ENCODE results near the gene OPCML.

Gene OPCML

GRCh38 chr11:132564091-132564885, 968.0 kb downstream of the OPCML start:
- no peak for DNase-seq (ENCODE audit: low read depth, low spot score)

DNA sequence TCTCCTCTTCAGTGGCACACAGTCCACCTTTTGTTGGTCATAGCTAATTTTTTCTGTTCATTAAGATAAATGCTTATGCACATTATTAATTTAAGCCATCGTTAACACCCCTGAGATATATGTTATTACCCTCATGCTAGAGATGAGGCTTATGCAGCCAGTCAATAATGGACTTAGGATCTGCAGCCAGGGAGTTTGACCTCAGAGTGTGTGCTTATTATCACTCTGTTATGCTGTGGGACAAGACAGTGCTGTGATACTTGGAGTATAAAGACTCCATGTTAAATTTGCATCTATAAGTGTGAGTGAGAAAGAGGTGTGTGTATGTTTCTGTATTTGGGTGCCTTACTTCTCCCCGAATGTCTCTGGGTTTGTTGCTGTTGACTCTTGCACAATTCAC, 969.3 kb downstream of the OPCML start:
- no peak for DNase-seq (ENCODE audit: low read depth, low spot score)

GRCh38 chr11:132561937-132562336, 970.4 kb downstream of the OPCML start:
- no peak for DNase-seq (ENCODE audit: low read depth, low spot score)

DNA sequence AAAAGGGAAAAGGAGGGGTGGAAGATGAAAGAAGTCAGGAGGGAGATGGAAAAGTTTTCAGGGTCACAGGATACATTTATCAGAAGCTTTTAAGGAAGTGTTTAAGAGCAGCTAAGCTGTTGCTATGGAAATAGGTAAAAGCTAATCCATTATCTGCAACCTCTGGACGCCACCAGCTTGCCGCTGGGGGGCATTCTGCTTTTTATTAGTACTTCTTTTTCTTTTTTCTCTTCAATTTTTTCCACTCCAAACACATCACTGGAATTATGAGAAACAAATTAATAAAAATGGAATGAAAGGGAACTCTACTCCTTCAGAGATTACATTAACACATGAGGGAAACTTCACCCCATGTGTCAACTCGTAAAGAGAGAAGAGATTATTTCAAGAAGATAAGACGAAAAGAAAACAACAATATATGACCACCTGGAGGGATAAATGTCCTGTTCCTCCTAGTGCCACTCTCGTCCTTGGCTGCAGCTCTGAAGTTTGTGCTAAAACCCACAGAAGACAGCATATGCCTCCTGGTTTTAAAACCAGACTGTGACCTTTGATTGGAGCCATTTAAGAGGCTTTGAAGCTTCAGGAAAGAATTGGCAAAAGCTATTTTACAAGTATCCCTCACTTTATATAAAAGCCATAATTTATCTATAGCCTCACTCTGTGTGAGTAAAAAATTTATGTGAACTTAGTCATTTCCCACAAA, 972.8 kb downstream of the OPCML start:
- DNase-seq (ENCODE audit: low read depth, low spot score), result no peak

DNA sequence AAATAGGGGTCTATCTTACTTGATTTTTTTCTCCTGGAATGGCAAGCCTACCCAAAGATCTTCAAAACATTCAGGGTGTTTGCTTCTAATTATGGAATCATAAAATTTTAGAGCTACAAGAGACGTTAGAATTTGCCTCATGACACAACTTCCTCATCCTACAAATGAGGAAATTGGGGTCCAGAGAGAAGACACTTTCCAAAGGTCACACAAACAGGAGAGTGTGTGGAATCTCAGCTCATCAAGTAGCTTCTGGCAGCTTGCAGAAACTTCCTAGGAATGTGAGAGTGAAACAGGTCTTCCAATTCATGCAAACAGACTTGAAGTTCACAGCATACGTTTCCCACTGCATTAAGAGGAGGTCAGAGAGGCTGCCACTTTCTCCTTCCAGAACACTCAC, 976.0 kb downstream of the OPCML start:
- DNase-seq (ENCODE audit: low read depth, low spot score), result no peak

GRCh38 chr11:132555617-132556016, 976.7 kb downstream of the OPCML start:
- no peak for DNase-seq (ENCODE audit: low read depth, low spot score)

DNA sequence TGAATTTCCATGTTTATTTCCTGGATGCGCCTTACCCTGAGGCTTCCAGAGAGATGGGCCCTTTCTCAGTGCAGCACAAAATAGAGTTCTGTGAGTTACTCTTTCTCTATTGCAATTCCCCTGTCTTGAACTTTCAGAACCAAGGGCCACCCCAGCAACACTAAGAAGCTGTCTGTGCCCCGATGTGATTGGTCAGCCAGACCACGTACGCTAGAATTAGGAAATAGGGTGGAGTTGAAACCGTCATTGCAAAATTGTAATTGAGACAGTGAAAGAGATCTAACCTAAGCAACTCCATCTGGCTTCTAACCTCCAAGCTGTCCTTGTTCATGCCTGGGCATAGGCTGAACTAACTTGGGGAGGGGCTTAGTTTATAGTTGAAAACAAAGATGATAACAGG, 981.3 kb downstream of the OPCML start:
- DNase-seq (ENCODE audit: low read depth, low spot score), result no peak

DNA sequence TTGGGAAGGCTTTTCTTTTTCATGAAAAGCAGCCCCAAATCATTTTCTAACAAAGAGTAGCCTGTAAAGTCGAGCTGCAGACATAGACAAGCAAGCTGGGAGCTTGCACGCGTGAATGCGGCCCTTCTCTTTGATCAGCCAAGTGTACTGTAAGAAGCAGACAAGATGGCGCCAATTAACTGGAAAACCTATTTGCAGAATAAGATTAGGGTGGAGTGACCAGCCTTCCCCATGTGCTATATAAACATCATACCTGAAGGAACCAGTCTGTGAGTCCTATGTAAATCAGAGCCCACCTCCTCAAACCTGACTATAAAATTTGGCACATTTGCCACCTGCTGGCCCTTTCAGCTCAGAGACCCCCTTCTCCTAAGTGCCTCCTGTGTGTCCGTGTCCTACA, 982.7 kb downstream of the OPCML start:
- DNase-seq (ENCODE audit: low read depth, low spot score), result no peak

DNA sequence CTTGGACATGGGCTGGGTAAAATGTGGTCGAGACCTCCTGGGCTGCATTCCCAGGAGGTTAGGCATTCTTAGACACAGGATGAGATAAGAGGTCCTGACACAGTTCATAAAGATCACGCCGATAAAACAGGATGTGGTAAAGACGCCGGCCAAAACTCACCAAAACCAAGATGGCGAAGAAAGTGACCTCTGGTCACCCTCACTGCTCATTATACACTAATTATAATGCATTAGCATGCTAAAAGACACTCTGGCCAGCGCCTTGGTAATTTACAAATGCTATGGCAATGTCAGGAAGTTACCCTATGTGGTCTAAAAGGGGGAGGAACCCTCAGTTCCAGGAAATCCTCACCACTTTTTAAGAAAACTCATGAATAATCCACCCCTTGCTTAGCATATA, 983.3 kb downstream of the OPCML start:
- DNase-seq (ENCODE audit: low read depth, low spot score), result no peak

DNA sequence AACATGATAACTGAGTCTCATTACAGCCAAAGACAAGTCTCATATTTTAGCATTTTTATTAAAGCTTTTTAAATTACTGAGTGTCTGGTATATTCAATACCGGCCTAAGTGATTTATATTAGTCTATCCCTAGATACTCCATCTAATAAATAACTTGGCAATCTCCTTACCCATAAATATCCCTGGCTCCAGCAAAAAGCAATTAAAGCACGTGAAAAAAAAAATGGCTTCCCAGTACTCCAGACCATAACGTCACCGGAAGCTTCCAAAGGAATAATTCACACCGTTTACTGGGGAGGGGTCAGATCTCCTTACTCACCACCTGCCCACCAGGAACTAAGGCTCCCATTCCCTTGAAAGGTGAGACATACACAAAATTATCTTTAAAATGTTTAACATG, 988.3 kb downstream of the OPCML start:
- no peak for DNase-seq (ENCODE audit: low read depth, low spot score)

DNA sequence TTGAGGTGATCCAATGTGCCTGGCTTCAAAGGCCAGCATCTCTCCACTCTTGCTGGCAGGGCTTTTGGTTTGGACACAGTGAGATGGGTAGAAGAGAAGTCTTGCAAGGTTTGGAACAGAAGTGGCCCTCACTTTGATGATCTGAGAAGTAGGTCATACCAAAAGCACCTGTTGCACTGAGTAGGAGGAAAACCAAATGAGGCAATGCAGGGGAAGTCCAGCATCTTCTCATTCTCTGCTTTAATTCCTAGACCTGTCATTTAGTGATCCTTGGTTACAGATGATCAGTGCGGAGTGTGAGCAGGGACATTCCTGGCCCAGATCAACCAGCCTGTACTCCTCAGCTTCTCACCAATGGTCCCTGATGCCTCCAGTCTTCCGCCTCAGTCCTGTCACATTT, 990.5 kb downstream of the OPCML start:
- DNase-seq (ENCODE audit: low read depth, low spot score), result no peak

GRCh38 chr11:132540581-132540980, 991.7 kb downstream of the OPCML start:
- no peak for DNase-seq (ENCODE audit: low read depth, low spot score)

DNA sequence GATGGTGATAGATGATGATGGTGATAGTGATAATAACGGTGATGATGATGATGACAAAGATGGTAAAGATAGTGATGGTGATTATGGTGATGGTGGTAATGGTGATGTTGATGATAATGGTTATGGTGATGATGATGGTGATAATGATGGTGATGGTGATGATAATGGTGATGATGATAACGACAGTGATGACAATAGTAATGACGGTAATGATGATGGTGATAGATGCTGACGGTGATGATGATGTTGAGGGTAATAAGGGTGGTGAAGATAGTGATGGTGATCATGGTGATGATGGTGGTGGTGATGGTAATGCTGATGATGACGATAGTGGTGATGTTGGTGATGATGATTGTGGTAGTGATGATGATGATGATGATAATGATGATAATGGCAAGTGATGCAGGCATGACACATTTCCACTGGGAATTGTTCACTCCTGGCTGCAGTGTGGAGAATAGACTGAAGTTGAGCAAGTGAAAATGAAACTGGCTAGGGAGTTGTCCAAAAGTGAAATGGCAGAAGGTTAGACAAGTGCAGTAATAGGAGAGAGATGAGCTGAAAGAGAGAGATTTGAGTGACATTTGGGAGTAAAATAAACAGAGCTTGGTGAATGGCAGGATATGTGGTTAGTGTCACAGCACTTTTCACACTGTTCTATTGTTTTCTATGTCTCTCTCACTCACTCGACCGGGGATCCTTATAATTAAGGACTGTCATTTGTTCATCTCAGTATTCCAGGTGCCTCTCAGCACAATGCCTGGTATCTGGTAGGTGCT, 992.5 kb downstream of the OPCML start:
- no peak for DNase-seq (ENCODE audit: low read depth, low spot score)

DNA sequence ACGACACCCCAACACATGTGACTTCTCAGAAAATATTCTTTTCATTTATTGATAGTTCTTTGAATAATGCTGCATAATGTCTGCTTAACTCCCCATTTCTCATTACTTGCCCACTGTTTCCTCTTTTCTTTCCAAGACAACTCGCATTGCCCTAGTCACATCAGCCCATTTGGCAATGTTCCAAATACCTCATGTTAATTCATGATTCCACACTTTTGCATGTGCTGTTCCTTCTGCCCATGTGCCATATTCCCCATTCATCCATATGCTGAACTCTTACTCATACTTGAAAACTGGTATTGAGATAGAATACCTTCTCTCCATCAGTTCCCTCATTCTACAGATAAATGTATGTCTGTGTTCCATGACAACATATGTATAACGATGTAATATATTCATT, 993.7 kb downstream of the OPCML start:
- no peak for DNase-seq (ENCODE audit: low read depth, low spot score)

- DNase-seq (ENCODE audit: low read depth, low spot score), result no peak
Observed at GRCh38 chr11:132535830-132536229, 996.5 kb downstream of the OPCML start.

DNA sequence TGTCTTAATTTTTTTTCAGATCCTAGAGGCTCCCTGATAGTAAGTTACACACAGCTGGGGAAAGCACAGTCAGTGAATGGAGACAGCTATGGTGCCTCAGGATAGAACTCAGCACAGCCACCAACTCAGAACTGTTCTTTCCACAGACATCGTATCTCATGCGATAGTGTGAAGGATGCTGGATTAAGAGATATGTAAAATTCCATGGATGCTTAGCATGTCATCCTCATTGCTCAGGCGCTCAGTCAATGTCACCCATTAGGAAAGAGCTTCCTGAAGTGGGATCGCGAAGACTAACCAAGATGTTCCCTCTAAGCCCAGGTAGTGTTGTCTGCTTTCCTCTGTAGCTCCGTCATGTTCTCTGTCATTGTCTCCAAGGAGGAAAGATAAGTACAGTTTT, 1000.4 kb downstream of the OPCML start:
- no peak for DNase-seq (ENCODE audit: low read depth, low spot score)

DNA sequence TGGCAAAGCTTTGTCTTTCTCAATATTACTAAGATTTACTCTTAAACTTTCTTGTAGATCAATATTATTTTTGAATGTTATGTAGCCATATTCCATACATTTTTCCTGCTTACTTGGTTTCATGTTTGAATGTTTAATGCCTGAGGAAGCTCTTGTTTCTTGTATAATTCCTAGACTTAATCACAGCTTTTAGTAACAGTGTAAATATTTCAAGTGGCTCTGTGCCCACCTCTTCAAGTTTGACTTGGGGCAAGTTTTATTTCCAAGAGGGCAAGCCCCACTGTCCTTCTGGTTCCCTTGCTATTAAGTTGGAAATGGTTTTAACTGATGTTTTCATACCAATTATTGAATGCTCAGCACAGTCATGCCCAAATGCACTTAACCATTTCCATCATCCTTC, 1004.1 kb downstream of the OPCML start:
- no peak for DNase-seq (ENCODE audit: low read depth, low spot score)

- DNase-seq (ENCODE audit: low read depth, low spot score), result no peak
Observed at GRCh38 chr11:132523929-132524328, 1008.4 kb downstream of the OPCML start.

DNA sequence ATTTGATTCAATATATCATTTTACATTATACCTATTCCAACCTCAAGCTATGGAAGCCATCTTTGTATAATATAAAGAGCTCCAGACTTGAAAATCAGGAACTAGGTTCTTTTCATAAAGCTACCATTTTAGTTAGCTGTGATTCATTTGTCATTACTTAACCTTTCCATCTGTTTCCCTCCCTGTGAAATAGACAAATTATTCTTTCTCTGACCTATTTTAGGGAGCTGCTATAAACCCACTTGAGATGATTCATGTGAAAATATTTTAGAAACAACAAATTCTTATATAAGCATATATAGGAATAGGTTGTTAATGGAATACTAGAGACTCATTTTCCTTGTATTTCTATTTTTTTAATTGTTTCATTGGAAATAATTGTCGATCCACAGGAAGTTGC, 1012.1 kb downstream of the OPCML start:
- DNase-seq (ENCODE audit: low read depth, low spot score), result no peak

- DNase-seq (ENCODE audit: low read depth, low spot score), result no peak
Observed at GRCh38 chr11:132519241-132519815, 1013.0 kb downstream of the OPCML start.

GRCh38 chr11:132504501-132505041, 1027.7 kb downstream of the OPCML start:
- DNase-seq (ENCODE audit: low read depth, low spot score), result peak; percentile 12

DNA sequence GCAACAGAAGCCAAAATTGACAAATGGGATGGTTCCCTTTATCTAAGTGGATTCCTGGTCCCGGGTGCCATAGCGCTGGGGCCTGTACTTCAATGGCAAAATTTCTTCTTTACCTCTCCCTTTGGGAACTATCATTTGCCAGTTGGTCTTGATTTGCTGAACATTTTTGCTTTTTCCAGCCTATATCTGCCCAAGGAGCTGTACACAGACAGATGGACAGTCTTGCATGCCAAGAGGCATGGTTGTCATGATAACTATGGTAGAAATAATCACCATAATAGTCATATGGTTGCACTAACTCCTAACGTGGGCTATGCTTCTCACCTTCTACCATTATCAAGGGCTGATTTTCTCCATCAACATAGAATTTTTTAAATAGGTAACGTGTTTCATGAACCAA, 1030.9 kb downstream of the OPCML start:
- DNase-seq (ENCODE audit: low read depth, low spot score), result no peak

All from iPS DF 19.7 (cell line).